ENCODE measurements around the gene B3GLCT.

- no peak for TF ChIP-seq CTCF (IDR thresholded peaks at IDR 0.05; ENCODE audit: insufficient read depth, low read depth, low read length)
- no peak for TF ChIP-seq EZH2 (IDR thresholded peaks at IDR 0.05; ENCODE audit: insufficient read depth, low read length)
Observed at GRCh38 chr13:31328549-31329235, 128.9 kb downstream of the B3GLCT start.

Measured in astrocyte (in vitro differentiated cells and primary cell).